Myocyte (in vitro differentiated cells): ENCODE results near the gene AFF2. TPM values are rescaled to one million over a fixed set of nuclear protein-coding genes. Genes with fewer than 3 reads are reported as not detected.
A peak's percentile ranks its signal among the peaks of the same experiment; 100 is the strongest.

Experiments
- DNase-seq: peaks from one replicate; pipeline ENCODE4 v3.0.0-alpha.2; 2012; ENCODE audit warnings: low read depth
- total RNA-seq: library from RNA; depleted of rRNA; stranded (reverse); fragments of >200 nt; gene quantifications from 2 replicates; pipeline ENCODE4 v1.2.3, GENCODE V29; 2014

Gene AFF2
- total RNA-seq, 1 donor from 2014 or later: 2.9 TPM

- peak; percentile 51 for DNase-seq
These were observed 79.6 kb downstream of the AFF2 start for GRCh38 chrX:148580016-148580415.

GRCh38 chrX:148582353-148582752 is 81.9 kb downstream of the AFF2 start:
- DNase-seq: no peak

GRCh38 chrX:148588649-148589310 is 88.4 kb downstream of the AFF2 start:
- peak; percentile 47 for DNase-seq

GRCh38 chrX:148592595-148592994 is 92.2 kb downstream of the AFF2 start:
- no peak for DNase-seq

GRCh38 chrX:148593146-148593545 is 92.7 kb downstream of the AFF2 start:
- DNase-seq: no peak

- DNase-seq: no peak
These were observed 93.6 kb downstream of the AFF2 start for GRCh38 chrX:148593987-148594386.

- DNase-seq: no peak
These were observed 99.0 kb downstream of the AFF2 start for GRCh38 chrX:148599404-148599803.

GRCh38 chrX:148600131-148600530 is 99.7 kb downstream of the AFF2 start:
- no peak for DNase-seq

GRCh38 chrX:148600581-148600980 is 100.2 kb downstream of the AFF2 start:
- DNase-seq: no peak

GRCh38 chrX:148601034-148601433 is 100.6 kb downstream of the AFF2 start:
- no peak for DNase-seq

GRCh38 chrX:148609515-148610327 is 109.3 kb downstream of the AFF2 start:
- peak; percentile 20 for DNase-seq

- no peak for DNase-seq
These were observed 109.9 kb downstream of the AFF2 start for GRCh38 chrX:148610328-148610698.

GRCh38 chrX:148611993-148612392 is 111.6 kb downstream of the AFF2 start:
- no peak for DNase-seq

GRCh38 chrX:148612431-148612830 is 112.0 kb downstream of the AFF2 start:
- DNase-seq: peak; percentile 40

- no peak for DNase-seq
These were observed 113.2 kb downstream of the AFF2 start for GRCh38 chrX:148613636-148614035.

GRCh38 chrX:148615491-148615890 is 115.1 kb downstream of the AFF2 start:
- no peak for DNase-seq

GRCh38 chrX:148618470-148619445 is 118.3 kb downstream of the AFF2 start:
- no peak for DNase-seq

- DNase-seq: peak; percentile 16
These were observed 119.6 kb downstream of the AFF2 start for GRCh38 chrX:148620023-148620422.

- DNase-seq: no peak
These were observed 124.6 kb downstream of the AFF2 start for GRCh38 chrX:148624951-148625474.

GRCh38 chrX:148628621-148629020 is 128.2 kb downstream of the AFF2 start:
- no peak for DNase-seq

- no peak for DNase-seq
These were observed 129.0 kb downstream of the AFF2 start for GRCh38 chrX:148629434-148629833.
